ENCODE results near the gene ZNF563.

Gene ZNF563

GRCh38 chr19:12333162-12334159 lies at the start of gene ZNF563:
ZNF563 (minus strand) TSS chr19:12333633; CDS start chr19:12333482, 151 bp downstream.
- Histone ChIP-seq H3K27me3 (replicated peaks) (no peaks in the 10 kb centered on the region), H3K36me3 (replicated peaks) (no peaks in the 10 kb centered on the region), H3K27ac (peak within 1 kb of the TSS; percentile 25), H3K4me3 (ENCODE audit: low read depth, low read length) (peak within 1 kb of the TSS; percentile 82)
- peak; percentile 91 for DNase-seq
- no peak for TF ChIP-seq CTCF (IDR thresholded peaks at IDR 0.05; ENCODE audit: low read depth, low read length, missing control alignments)
- in situ Hi-C loops (cut with HindIII; ENCODE audit: low pct_ligation_motif_present, low sequenced_read_pairs) = no loop called here

- in situ Hi-C loops (cut with HindIII; ENCODE audit: low pct_ligation_motif_present, low sequenced_read_pairs) = no loop called here
- no peaks in the 10 kb centered on the region for H3K27me3 ChIP-seq (replicated peaks)
- no peak for DNase-seq
- H3K4me3 ChIP-seq (ENCODE audit: low read depth, low read length) = no peak overlapping the region
- no peak overlapping the region for H3K27ac ChIP-seq
- no peak for TF ChIP-seq CTCF (IDR thresholded peaks at IDR 0.05; ENCODE audit: low read depth, low read length, missing control alignments)
- no peaks in the 10 kb centered on the region for H3K36me3 ChIP-seq (replicated peaks)
These were observed 47.0 kb upstream of the ZNF563 start for GRCh38 chr19:12380444-12380737.

GRCh38 chr19:12379732-12380443 lies 46.5 kb upstream of the ZNF563 start:
- TF ChIP-seq CTCF (IDR thresholded peaks at IDR 0.05; ENCODE audit: low read depth, low read length, missing control alignments) = no peak
- H3K27me3 ChIP-seq (replicated peaks) = no peaks in the 10 kb centered on the region
- no peak for DNase-seq
- H3K4me3 ChIP-seq (ENCODE audit: low read depth, low read length) = no peak overlapping the region
- H3K36me3 ChIP-seq (replicated peaks) = no peaks in the 10 kb centered on the region
- in situ Hi-C loops (cut with HindIII; ENCODE audit: low pct_ligation_motif_present, low sequenced_read_pairs) = no loop called here
- H3K27ac ChIP-seq = no peak overlapping the region

GRCh38 chr19:12374026-12374425 lies 40.6 kb upstream of the ZNF563 start:
- in situ Hi-C loops (cut with HindIII; ENCODE audit: low pct_ligation_motif_present, low sequenced_read_pairs) = no loop called here
- H3K36me3 ChIP-seq (replicated peaks) = no peaks in the 10 kb centered on the region
- no peak overlapping the region for H3K4me3 ChIP-seq (ENCODE audit: low read depth, low read length)
- no peaks in the 10 kb centered on the region for H3K27me3 ChIP-seq (replicated peaks)
- no peak overlapping the region for H3K27ac ChIP-seq
- DNase-seq = no peak
- TF ChIP-seq CTCF (IDR thresholded peaks at IDR 0.05; ENCODE audit: low read depth, low read length, missing control alignments) = no peak

- in situ Hi-C loops (cut with HindIII; ENCODE audit: low pct_ligation_motif_present, low sequenced_read_pairs) = no loop called here
- peak; percentile 95 for DNase-seq
- Histone ChIP-seq H3K27ac (peak within 1 kb of the TSS; percentile 22), H3K4me3 (ENCODE audit: low read depth, low read length) (peak within 1 kb of the TSS; percentile 74), H3K27me3 (replicated peaks) (no peaks in the 10 kb centered on the region), H3K36me3 (replicated peaks) (no peaks in the 10 kb centered on the region)
- peak; percentile 84 for TF ChIP-seq CTCF (IDR thresholded peaks at IDR 0.05; ENCODE audit: low read depth, low read length, missing control alignments)
These were observed 32.1 kb upstream of the ZNF563 start, which contains the start of gene ZNF442 for GRCh38 chr19:12365236-12366162. ZNF442 (minus strand) TSS chr19:12365683; CDS start chr19:12363631, 2,052 bp downstream.

All from brain microvascular endothelial cell (primary cell).